Loucy (cell line): Measurements from ENCODE around the gene RAC2.
"Not testable (repeated sequence)": the region's sequence is repeated elsewhere in the genome, so short reads cannot be mapped to it uniquely, and the experiment has no call there.

Experiments used
- H2AFZ ChIP-seq: fragments of 200-600 bp; sonication (generic); 2 replicates; pipeline ENCODE4 v1.6.0; 2016; ENCODE audit warnings: antibody characterized with exemption, mild to moderate bottlenecking, low read length, moderate library complexity
- H3F3A ChIP-seq: fragments of 200-600 bp; 2 replicates; pipeline ENCODE4 v1.6.0; 2016; ENCODE audit warnings: antibody characterized with exemption, low read depth, mild to moderate bottlenecking
- H3K27me3 ChIP-seq: fragments of 200-600 bp; sonication (generic); 2 replicates; pipeline ENCODE4 v1.6.1; 2014; ENCODE audit warnings: low read length, mild to moderate bottlenecking; ENCODE audit not compliant: insufficient read depth, poor library complexity, severe bottlenecking
- H3K36me3 ChIP-seq: fragments of 200-600 bp; sonication (generic); 2 replicates; pipeline ENCODE4 v1.6.1; 2016; ENCODE audit warnings: low read length; ENCODE audit not compliant: insufficient read depth
- H3K4me1 ChIP-seq: fragments of 200-600 bp; sonication (generic); 2 replicates; pipeline ENCODE4 v1.5.1; 2014; ENCODE audit warnings: low read length, mild to moderate bottlenecking; ENCODE audit not compliant: insufficient read depth, poor library complexity, severe bottlenecking
- H3K4me2 ChIP-seq: fragments of 200-600 bp; sonication (generic); 2 replicates; pipeline ENCODE4 v1.6.0; 2014; ENCODE audit warnings: antibody characterized with exemption, low read length, low read depth, mild to moderate bottlenecking; ENCODE audit not compliant: poor library complexity, severe bottlenecking
- H3K4me3 ChIP-seq: fragments of 200-600 bp; sonication (generic); 2 replicates; pipeline ENCODE4 v1.5.1; 2014; ENCODE audit warnings: low read length, mild to moderate bottlenecking, mixed read lengths; ENCODE audit not compliant: poor library complexity, severe bottlenecking
- H3K79me2 ChIP-seq: fragments of 200-600 bp; sonication (generic); 2 replicates; pipeline ENCODE4 v1.6.1; 2014; ENCODE audit warnings: low read length; ENCODE audit not compliant: insufficient read depth
- H3K9ac ChIP-seq: fragments of 200-600 bp; sonication (generic); 2 replicates; pipeline ENCODE4 v1.6.0; 2014; ENCODE audit warnings: mild to moderate bottlenecking, low read depth, low read length, moderate library complexity; ENCODE audit not compliant: poor library complexity, severe bottlenecking
- H3K9me2 ChIP-seq: fragments of 200-600 bp; sonication (generic); replicated peaks from 2 replicates; pipeline ENCODE4 v1.6.1; 2016; ENCODE audit warnings: low read depth, low read length, mixed read lengths
- H3K9me3 ChIP-seq: fragments of 200-600 bp; sonication (generic); 2 replicates; pipeline ENCODE4 v1.6.1; 2014; ENCODE audit warnings: mild to moderate bottlenecking, antibody characterized with exemption, low read length, low read depth; ENCODE audit not compliant: insufficient read depth
- H4K20me1 ChIP-seq: fragments of 200-600 bp; sonication (generic); 2 replicates; pipeline ENCODE4 v1.6.0; 2014; ENCODE audit warnings: antibody characterized with exemption, low read length, mild to moderate bottlenecking; ENCODE audit not compliant: insufficient read depth, poor library complexity, severe bottlenecking
- CTCF ChIP-seq: fragments of 200-600 bp; sonication (generic); conservative IDR thresholded peaks from 2 replicates; pipeline ENCODE4 v1.5.1; 2014; ENCODE audit warnings: mild to moderate bottlenecking, antibody characterized with exemption, low read length
- EZH2phosphoT487 ChIP-seq: fragments of 200-600 bp; IDR thresholded peaks from 2 replicates; pipeline ENCODE4 v1.6.1; 2018; ENCODE audit warnings: antibody characterized with exemption, mild to moderate bottlenecking, moderate library complexity, borderline replicate concordance

RAC2 gene

GRCh38 chr22:37202716-37203115, 41.4 kb downstream of the RAC2 start:
- Histone ChIP-seq H3K4me1 (peaks cover 14% of the 10 kb centered on the region), H3F3A (no peaks in the 10 kb centered on the region), H3K9me3 (no peaks in the 10 kb centered on the region), H3K27me3 (no peaks in the 10 kb centered on the region), H3K36me3 (no peaks in the 10 kb centered on the region), H3K4me2 (no peak overlapping the region), H2AFZ (no peak overlapping the region), H3K9me2 (no peaks in the 10 kb centered on the region), H3K9ac (no peak overlapping the region), H4K20me1 (no peaks in the 10 kb centered on the region), H3K4me3 (no peak overlapping the region), H3K79me2 (peaks cover 7% of the 10 kb centered on the region; the same call in 1 of the 2 replicates)
- TF ChIP-seq CTCF, result no peak
- no peak for TF ChIP-seq EZH2phosphoT487

GRCh38 chr22:37202001-37202555, 42.0 kb downstream of the RAC2 start:
- peaks cover 19% of the 10 kb centered on the region for H3K4me1 ChIP-seq
- H3F3A ChIP-seq, result no peaks in the 10 kb centered on the region
- H3K9me3 ChIP-seq, result no peaks in the 10 kb centered on the region
- no peaks in the 10 kb centered on the region for H3K9me2 ChIP-seq
- H3K4me2 ChIP-seq, result no peak overlapping the region
- H4K20me1 ChIP-seq, result no peaks in the 10 kb centered on the region
- no peaks in the 10 kb centered on the region for H3K36me3 ChIP-seq
- H3K79me2 ChIP-seq, result peaks cover 8% of the 10 kb centered on the region; the same call in 1 of the 2 replicates
- H2AFZ ChIP-seq, result 0 out of 2 replicates have a peak overlapping the region, but pooled peaks have one; percentile 30
- TF ChIP-seq CTCF, result peak; percentile 30
- TF ChIP-seq EZH2phosphoT487, result no peak
- H3K4me3 ChIP-seq, result no peak overlapping the region
- peak overlapping the region; percentile 14 for H3K9ac ChIP-seq
- no peaks in the 10 kb centered on the region for H3K27me3 ChIP-seq

GRCh38 chr22:37201443-37201820, 42.6 kb downstream of the RAC2 start:
- H3K79me2 ChIP-seq, H3K9me3 ChIP-seq, H3K4me3 ChIP-seq, H3K9me2 ChIP-seq, H3K27me3 ChIP-seq, H3K4me2 ChIP-seq, H4K20me1 ChIP-seq, H3F3A ChIP-seq, H3K36me3 ChIP-seq: not testable (repeated sequence)
- H2AFZ ChIP-seq, result 0 out of 2 replicates have a peak overlapping the region, but pooled peaks have one; percentile 30
- peak overlapping the region; percentile 14 for H3K9ac ChIP-seq
- peaks cover 16% of the 10 kb centered on the region for H3K4me1 ChIP-seq

GRCh38 chr22:37199760-37200108, 44.3 kb downstream of the RAC2 start:
- no peak for TF ChIP-seq CTCF
- TF ChIP-seq EZH2phosphoT487, result no peak
- Histone ChIP-seq H3K79me2 (peaks cover 8% of the 10 kb centered on the region; the same call in 1 of the 2 replicates), H3K4me2 (peak overlapping the region; percentile 37), H3K9me2 (no peaks in the 10 kb centered on the region), H3F3A (no peaks in the 10 kb centered on the region), H3K9me3 (no peaks in the 10 kb centered on the region), H4K20me1 (no peaks in the 10 kb centered on the region), H3K36me3 (no peaks in the 10 kb centered on the region), H3K4me3 (no peak overlapping the region), H2AFZ (peak overlapping the region; percentile 94), H3K4me1 (peaks cover 16% of the 10 kb centered on the region), H3K27me3 (no peaks in the 10 kb centered on the region), H3K9ac (peak overlapping the region; percentile 59)
